Left colon (tissue), 2 donors: Measurements from ENCODE around the gene ARHGAP30. TPM values are rescaled to one million over a fixed set of nuclear protein-coding genes. Genes with fewer than 3 reads are reported as not detected.
"Not testable (repeated sequence)": the region's sequence is repeated elsewhere in the genome, so short reads cannot be mapped to it uniquely, and the experiment has no call there.

Experiments
- ATAC-seq: fragments of 200-7000 bp; cut with Tn5 transposase; one replicate; pipeline ENCODE4 v1.9.1; 2020; ENCODE audit warnings: mild to moderate bottlenecking, moderate library complexity
- DNase-seq, 2 donors: peaks; one replicate each; pipeline ENCODE4 v3.0.0-alpha.2; 2020
- intact Hi-C, 2 donors: fragments of 100-400 bp; cut with DNase I in 1 of 2; cut with micrococcal nuclease in 1 of 2; formaldehyde crosslinking; loops; one replicate each; pipeline versions ENCODE4 v1.11.2 to v1.14.0; 2022; cut with DNase I, micrococcal nuclease
- long read RNA-seq: library from polyadenylated mRNA; unstranded; transcript quantifications from one replicate; pipeline ENCODE4 v2.0.0, GENCODE V29; 2021
- total RNA-seq, 2 donors: library from RNA; stranded (reverse); fragmentation: NEBNext Ultra II Directional; extraction: Animal tissue kit (Norgen Biotek cat#: 25700); gene quantifications; one replicate each; pipeline ENCODE4 v1.2.1, GENCODE V29; 2021
- donor health status: DM: no; HTN: no; CAD: no.
- donor health status: DM: yes; HTN: yes; CAD: no.

ARHGAP30 gene, protein sequence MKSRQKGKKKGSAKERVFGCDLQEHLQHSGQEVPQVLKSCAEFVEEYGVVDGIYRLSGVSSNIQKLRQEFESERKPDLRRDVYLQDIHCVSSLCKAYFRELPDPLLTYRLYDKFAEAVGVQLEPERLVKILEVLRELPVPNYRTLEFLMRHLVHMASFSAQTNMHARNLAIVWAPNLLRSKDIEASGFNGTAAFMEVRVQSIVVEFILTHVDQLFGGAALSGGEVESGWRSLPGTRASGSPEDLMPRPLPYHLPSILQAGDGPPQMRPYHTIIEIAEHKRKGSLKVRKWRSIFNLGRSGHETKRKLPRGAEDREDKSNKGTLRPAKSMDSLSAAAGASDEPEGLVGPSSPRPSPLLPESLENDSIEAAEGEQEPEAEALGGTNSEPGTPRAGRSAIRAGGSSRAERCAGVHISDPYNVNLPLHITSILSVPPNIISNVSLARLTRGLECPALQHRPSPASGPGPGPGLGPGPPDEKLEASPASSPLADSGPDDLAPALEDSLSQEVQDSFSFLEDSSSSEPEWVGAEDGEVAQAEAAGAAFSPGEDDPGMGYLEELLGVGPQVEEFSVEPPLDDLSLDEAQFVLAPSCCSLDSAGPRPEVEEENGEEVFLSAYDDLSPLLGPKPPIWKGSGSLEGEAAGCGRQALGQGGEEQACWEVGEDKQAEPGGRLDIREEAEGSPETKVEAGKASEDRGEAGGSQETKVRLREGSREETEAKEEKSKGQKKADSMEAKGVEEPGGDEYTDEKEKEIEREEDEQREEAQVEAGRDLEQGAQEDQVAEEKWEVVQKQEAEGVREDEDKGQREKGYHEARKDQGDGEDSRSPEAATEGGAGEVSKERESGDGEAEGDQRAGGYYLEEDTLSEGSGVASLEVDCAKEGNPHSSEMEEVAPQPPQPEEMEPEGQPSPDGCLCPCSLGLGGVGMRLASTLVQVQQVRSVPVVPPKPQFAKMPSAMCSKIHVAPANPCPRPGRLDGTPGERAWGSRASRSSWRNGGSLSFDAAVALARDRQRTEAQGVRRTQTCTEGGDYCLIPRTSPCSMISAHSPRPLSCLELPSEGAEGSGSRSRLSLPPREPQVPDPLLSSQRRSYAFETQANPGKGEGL
- 1 to 10 TPM; 2.7 to 8.7 TPM for total RNA-seq
- long read RNA-seq, full-length matches to known transcripts, result 2 of 4 reads
- long read RNA-seq, partial matches to known transcripts, result 0 of 4 reads
- long read RNA-seq, other reads (novel, unspliced or antisense), result 2 of 4 reads

DNA sequence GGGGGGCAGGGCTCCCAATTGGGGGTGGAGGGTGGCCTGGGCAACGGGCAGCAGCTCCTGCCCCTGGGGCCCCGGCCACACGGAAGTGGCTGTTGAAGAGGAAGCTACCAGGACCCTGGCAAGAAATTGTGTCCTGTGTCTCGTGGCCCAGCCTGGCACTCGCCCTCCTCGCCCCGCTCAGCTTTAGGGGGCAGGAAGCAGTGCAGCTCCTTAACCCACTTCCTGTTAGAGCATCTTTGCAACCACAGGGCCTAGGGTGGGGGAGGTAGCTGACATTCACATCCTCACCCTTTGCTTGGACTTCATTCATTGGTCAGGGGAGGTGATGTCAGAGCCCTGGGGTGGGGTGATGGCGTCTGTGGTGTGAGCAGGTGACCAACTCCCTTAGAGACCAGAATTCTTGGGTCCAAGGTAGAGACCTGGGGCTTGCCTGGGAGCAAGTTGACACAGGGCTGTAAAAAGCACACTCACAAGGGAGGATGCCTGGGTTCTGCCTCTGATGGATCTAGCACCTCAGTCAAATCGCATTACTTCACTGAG lies at the start of gene ARHGAP30:
TSS of gene ARHGAP30 (minus strand) at position 161 of the 540 bp plus-strand sequence. CDS start 267 bp downstream, outside the sequence.
- DNase-seq, result peak; percentile 70 to 79
- intact Hi-C loops, result no loop called here
- peak; percentile 28 for ATAC-seq

DNA sequence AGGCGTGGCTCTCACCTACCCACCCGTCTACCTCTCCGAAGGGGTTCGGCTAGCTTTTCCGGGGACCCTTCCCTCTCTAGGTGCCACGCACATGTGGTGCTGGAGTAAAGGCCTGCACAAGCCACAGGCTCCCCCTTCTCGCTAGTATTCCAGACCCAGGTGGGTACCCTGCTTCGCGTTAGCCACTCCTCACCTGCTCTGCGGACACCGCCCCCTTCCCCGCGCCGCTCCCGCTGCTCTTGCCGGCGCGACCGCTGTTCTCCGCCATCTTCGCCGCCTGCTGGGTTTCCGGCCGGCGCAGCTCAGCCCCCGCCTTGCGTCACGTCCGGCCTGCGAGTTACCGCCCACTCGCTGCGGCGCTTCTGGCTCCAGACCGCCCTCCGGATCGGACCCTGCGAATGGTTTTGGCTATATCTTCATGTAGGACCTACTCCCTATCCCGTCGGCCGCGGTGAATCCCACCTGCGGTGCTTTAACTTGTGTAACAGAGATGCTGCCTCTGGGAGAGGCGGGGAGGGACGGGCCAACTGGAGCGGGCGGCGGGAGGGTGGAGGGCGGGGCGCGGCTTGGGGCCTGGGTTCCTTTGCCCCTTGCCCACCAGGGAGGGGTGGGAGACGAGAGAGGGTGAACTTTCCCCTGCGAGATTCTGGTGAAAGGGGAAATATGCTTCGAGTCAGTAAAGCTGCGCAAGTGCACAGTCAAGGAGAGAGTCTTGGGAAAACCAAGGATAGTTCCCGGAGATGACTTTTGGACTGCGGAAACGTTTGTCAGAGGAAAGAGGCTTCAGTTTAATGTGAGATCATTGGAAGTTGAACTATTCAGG lies 48.3 kb upstream of the ARHGAP30 start, which contains the start of the genes NIT1 and PFDN2:
TSS of gene NIT1 (plus strand) at position 347 of the 823 bp plus-strand sequence. CDS start at position 419, 72 bp downstream.
TSS of gene PFDN2 (minus strand) at position 279 of the 823 bp plus-strand sequence. CDS start at position 268, 11 bp downstream.
- peak; percentile 87 to 91 for DNase-seq
- peak; percentile 82 for ATAC-seq
- intact Hi-C loops, result no loop called here

DNA sequence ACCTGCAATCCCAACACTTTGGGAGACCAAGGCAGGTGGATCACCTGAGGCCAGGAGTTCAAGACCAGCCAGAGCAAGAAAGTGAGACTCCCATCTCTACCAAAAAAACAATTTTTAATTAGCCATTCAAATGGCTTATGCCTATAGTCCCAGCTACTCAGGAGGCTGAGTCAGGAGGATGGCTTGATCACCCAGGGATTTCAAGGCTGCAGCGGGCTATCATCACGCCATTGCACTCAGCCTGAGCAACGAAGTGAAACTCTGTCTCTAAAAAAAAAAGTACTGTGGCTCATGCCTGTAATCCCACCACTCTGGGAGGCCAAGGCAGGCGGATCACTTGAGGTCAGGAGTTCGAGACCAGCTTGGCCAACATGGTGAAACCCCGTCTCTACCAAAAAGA lies 46.3 kb upstream of the ARHGAP30 start:
- intact Hi-C loops, DNase-seq, ATAC-seq: not testable (repeated sequence)

DNA sequence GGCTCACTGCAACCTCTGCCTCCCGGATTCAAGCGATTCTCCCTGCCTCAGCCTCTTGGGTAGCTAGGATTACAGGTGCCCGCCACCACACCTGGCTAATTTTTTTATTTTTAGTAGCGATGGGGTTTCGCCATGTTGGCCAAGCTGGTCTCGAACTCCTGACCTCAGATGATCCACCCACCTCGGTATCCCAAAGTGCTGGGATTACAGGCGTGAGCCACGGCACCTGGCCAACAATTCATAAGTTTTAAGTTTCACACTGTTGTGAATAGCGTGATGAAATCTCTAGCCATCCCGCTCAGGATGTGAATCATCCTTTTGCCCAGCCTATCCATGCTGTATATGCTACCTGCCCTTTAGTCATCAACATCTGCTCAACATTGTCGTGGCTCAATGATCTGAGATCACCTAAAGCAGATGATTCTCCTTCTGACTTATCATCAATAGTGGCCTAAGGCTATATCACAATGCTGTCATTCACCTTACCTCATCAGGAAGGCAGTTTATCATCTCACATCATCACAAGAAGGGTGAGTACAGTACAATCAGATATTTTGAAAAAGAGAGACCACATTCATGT lies 45.5 kb upstream of the ARHGAP30 start:
- ATAC-seq (no peak), DNase-seq (no peak)
- intact Hi-C loops, result no loop called here

DNA sequence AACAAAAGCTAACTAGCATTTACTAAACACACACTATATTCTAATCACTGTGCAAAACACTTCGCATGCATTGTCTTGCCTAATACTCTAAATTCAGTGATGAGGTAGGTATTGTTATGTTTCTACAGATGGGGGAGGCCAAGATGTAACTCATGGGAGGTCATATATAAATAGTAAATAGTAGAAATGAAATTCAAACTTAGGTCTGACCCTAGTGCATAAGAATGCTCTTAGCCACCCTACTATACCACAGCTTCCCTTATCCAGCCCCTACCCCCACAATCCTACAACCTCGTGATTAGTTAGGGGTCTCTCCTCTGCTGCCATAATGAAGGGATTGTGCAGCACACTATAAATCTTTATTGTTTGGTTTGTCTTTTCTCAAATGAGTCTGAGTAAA lies 44.9 kb upstream of the ARHGAP30 start:
- ATAC-seq (no peak), DNase-seq (no peak)
- intact Hi-C loops, result no loop called here

DNA sequence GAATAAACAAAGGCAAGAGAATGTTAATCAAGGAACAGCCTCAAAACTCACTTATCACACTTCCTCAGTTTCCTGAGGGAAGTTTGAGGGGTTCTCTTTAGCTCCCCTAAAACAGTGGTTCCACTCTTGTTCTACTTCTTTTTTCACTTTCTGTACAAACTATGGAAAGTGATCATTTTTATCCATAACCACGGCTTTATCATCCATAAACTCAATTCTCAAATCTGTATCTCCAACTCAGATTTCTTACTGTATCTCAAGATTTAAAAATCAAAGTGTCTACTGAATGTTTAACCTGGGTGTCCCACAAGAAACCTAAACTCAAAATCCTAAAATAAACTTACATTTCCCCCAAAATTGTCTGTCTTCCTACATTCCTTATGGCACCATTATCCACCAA lies 44.2 kb upstream of the ARHGAP30 start:
- intact Hi-C loops, result no loop called here
- DNase-seq (no peak), ATAC-seq (no peak)

DNA sequence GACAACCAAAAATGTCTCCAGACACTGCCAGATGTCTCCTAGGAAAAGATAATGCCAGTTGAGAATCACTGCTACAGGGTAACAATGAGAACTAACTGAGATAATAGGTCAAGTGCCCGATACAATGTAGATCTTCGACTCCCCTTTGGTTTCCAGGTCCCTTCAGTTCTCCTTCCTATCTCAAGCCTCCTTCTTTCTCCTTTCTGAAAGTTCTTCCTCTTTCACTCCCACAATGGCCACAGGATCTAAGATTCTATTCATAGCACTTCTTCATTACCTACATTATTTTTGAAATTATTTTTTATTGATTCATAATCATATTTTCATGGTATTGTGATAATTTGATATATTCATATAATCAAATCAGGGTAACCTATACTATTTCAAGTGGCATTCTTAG lies 41.8 kb upstream of the ARHGAP30 start:
- intact Hi-C loops, result no loop called here
- DNase-seq (no peak), ATAC-seq (no peak)

DNA sequence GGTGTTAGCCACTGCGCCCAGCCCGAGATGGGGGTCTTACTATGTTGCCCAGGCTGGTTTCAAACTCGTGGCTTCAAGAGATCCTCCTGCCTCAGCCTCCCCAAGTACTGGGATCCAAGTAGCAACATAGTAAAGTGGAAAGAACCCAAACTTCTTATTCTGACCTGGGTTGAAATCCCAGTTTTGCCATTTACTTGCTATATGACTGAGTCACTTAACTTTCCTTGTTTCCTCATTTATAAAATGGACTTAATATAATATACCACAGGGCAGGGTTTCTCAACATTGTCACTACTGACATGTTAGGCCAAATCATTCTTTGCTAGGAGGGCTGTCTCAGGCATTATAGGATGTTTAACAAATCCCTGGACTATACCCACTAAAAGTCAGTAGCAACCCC lies 41.4 kb upstream of the ARHGAP30 start:
- intact Hi-C loops, result no loop called here
- ATAC-seq, result no peak
- DNase-seq, result no peak

DNA sequence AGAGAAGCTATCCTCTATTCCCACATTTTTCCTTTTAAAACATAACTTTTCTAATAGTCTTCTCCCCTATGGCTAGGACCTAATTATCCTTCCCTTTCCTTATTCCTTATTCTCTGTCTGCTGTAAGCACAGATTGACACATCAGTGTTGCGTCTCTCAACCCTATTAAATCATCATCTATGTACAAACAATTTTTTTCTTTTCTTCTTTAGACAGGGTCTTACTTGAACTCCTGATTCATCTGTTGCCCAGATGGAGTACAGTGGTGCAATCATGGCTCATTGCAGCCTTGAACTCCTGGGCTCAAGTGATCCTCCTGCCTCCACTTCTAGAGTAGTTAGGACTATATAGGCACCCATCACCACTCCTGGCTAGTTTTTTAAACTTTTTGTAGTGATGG lies 36.7 kb upstream of the ARHGAP30 start:
- ATAC-seq (no peak), DNase-seq (no peak)
- intact Hi-C loops, result no loop called here

DNA sequence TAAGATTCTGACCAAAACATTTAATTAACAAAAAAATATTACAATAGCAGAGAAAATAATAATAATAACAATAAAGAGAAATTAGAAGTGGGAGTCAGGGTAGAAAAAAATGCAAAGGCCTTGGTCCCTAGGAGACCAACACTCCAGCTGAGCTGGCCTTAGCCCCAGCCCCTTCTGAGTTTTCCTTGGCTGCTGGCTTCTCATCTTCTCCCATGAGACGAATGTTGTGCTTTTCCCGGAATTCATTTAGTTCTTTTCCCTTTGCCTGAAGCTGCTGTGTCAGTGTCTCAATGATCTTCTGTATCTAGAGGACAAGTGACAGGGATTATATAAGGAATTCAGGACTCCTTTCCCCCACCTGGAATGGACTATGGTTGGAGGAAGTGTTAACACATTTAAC lies 30.9 kb upstream of the ARHGAP30 start:
- intact Hi-C loops, result no loop called here
- DNase-seq (no peak), ATAC-seq (no peak)

DNA sequence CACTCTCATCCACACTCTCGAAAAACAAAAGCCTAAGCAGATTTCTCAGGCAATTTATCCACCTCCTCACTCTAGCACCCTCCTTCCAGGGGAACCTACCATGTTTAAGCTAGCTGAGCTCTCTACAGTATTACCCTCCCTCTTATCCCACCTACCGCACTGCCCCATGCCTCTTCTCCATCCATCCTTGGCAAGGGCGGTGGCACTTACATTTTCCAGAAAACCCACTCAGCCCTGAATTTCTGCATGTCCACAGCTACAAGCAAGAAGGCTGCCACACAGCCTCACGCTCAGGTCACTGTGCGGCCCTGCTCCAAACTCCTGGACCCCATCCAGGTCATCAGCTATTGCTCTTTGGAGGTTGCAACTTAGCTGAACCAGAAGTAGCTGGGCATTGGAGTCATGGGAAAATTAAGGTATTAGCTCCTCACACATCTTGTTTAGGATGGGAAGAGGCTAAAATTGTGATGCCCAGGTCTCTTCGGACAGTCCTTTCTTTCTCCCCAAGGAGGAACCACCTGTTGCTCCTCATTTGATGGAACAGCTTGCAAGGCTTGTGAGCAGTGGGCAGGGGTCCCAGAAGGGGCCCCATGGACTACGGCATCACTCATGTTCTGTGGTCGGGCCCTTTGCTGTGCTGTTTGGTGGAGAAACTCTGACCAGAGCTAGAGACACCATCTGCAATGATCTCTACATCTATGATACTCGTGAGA lies 29.6 kb upstream of the ARHGAP30 start:
- DNase-seq, result peak in 1 of 2 donors; percentile 22
- ATAC-seq, result no peak
- intact Hi-C loops, result no loop called here

DNA sequence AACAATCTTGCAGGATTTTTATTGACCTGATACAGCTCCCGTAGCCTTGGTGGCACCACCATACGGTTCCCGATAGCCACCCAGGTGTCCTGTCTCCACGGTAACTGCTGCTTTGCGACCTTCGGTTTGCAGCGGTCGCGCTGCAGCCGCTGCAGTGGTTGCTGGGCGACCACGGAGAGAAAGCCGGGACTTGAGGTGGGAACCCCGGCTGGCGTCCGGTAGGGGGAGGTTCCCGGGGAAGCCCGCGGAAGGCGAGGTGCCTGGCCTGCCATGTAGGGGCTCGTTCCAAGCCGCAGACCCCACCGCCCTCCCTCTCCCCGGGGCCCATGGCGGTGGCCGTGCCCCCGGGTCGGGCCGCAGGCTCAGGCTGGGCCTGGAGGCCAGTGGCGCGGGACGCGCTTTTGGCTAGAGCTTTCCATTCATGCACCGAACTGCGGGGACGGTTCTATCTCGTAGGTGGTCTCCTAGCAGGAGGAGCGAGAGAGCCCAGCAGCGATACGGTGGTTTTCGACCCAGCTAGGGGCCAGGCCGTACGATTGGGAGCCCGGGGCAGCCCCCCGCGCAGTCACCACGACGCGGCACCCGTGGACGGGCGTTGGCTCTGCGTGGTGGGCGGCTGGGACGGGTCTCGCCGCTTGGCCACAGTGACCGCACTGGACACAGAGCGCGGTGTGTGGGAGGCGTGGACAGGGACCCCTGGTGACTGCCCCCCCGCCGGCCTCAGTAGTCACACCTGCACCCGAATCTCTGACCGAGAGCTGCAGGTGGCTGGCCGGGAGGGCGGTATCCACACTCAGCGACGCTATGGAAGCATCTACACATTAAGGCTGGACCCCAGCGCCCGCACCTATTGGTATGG lies 28.7 kb upstream of the ARHGAP30 start, which contains the start of gene KLHDC9:
TSS of gene KLHDC9 (plus strand) at position 152 of the 859 bp plus-strand sequence. CDS start at position 327, 175 bp downstream.
- ATAC-seq (peak; percentile 96), DNase-seq (peak; percentile 89 to 95)
- intact Hi-C loops, result no loop called here

DNA sequence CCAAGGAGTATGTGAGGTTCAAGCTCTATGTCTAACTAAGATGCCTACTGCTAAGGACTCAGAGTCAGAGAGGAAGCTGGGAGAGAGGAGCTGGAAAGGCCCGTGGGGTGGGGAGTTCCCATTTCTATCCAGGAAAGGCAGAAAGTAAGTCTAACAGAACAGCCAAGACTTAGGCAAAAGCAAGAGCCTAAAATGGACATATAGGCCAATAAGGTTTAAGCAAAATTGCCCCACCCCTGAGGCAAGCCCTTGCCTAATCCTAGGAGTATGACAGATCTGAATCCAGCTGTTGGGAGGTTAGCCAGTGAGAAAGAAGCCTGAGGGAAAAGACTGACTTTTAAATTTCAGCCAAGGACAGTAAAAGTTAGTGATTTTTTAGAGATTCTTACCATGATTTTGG lies 26.8 kb upstream of the ARHGAP30 start:
- no peak for ATAC-seq
- DNase-seq, result peak in 1 of 2 donors; percentile 18
- intact Hi-C loops, result no loop called here

DNA sequence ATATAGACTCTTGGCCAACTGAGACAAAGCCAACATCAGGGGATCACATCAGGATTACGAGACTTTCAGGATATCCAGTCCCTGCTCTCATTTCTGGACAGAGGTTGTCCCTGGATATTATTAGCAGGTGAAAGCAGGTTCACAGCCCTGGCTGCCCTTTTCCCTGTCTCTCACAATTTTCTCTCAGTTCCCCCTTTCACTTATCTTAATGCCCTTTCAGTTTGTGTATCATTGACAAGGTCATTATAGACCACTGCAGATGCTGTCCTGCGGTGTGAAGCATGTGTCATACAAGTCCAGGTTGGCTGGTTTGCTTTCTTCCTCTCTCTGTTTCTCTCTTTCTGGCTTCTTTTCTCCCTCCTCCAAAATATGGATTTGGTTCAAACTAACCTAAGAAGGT lies 26.3 kb upstream of the ARHGAP30 start:
- no peak for ATAC-seq
- no peak for DNase-seq
- intact Hi-C loops, result no loop called here

DNA sequence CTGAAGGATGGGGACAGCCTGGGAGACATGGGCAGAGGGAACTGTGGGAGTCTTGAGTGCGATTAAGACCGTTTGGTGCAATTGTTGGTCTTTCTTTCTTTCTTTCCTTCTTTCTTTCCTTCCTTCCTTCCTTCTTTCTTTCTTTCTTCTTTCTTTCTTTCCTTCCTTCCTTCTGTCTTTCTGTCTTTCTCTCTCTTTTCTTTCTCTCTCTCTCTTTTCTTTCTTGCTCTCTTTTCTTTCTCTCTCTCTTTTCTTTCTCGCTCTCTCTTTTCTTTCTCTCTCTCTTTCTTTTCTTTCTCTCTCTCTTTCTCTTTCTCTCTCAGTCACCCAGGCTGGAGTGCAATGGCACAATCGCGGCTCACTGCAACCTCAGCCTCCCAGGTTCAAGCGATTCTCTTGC lies 25.5 kb upstream of the ARHGAP30 start:
- ATAC-seq (no peak), DNase-seq (no peak)
- intact Hi-C loops, result no loop called here

DNA sequence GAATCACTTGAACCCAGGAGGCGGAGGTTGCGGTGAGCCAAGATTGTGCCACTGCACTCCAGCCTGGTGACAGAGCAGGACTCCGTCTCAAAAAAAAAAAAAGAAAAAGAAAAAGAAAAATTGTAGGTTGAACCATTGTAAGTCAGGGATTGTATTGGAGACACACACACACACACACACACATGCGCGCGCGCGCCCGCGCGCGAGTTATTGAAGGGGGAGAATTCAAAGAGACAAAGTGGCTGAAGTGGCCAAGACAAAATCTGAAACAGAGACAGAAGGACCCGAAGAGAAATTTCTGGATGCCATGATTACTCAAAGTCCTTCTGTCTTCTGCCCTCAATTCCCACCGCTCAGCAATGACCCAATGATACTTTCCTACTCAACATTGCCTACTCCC lies 24.8 kb upstream of the ARHGAP30 start:
- DNase-seq (no peak), ATAC-seq (no peak)
- intact Hi-C loops, result no loop called here
